HL-60 (cell line): ENCODE data around the gene ANLN.

Experiments
- CTCF ChIP-seq: IDR thresholded peaks from one replicate; pipeline ENCODE4 v1.5.1; 2011; ENCODE audit warnings: low read length, control low read depth, inconsistent platforms; ENCODE audit not compliant: insufficient read depth
- GABPA ChIP-seq: IDR thresholded peaks from 2 replicates; pipeline ENCODE4 v1.6.1; 2012; ENCODE audit warnings: low read depth
- POLR2AphosphoS5 ChIP-seq: IDR thresholded peaks from 2 replicates; pipeline ENCODE4 v1.6.1; 2012; ENCODE audit warnings: low read depth
- REST ChIP-seq: IDR thresholded peaks from 2 replicates; pipeline ENCODE4 v1.6.1; 2012; ENCODE audit warnings: low read depth; ENCODE audit not compliant: insufficient replicate concordance

GRCh38 chr7:36357054-36357453 lies 32.6 kb upstream of the ANLN start:
- no peak for TF ChIP-seq CTCF
- TF ChIP-seq GABPA = no peak
- TF ChIP-seq REST = no peak
- TF ChIP-seq POLR2AphosphoS5 = no peak
